ENCODE results near the gene HSF5. TPM values are rescaled to one million over a fixed set of nuclear protein-coding genes. Genes with fewer than 3 reads are reported as not detected.

Gene HSF5
- total RNA-seq, 1 experiment from 2014 or later = not detected

DNA sequence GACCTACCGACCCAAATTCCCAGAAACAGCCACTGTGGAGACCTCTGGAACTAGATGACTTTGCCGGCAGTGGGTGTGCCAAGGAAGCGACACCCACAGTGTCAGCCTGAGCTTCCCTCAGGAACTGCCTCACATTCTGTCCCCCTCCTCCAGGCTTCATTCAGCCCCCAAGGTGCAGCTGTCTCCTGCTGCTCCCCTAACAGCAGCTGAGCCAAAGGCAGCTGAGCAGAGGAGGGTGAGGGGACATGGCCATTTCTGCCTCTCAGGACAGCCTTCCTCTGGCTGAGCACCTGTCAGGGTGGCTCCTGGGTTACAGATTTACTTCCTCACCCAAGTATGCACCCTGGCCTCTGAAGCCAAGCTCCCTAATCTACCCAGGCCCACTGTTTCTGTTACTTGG is 48.3 kb upstream of the HSF5 start:
- H3K4me3 ChIP-seq (ENCODE audit: low read length) = no peak overlapping the region
- BruUV-seq (replicated peaks) = no TSS peak
- CTCF ChIA-PET = no interaction called here

DNA sequence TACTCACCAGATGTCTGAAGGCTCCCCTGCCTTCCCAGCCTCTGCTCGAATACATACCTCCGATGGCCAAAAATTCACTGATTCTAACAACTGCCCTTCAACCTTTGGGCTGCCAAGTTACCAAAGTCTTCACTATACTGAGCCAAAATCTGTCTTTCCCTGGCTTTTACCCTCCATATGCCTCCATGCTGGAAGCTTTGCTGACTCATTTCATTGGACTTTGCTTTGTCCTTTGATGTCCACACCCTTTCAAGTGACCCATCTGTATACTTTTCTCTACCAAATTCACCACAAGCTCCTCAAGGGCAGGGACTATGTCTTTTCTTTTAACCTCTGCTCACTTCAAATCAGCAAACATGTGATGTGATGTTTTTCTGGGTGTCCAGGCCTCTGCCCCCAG is 47.2 kb upstream of the HSF5 start:
- Histone ChIP-seq H3K4me1 (ENCODE audit: insufficient read depth, low read length) (peaks cover 21% of the 10 kb centered on the region), H3K79me2 (ENCODE audit: low read length) (no peaks in the 10 kb centered on the region), H3K27me3 (ENCODE audit: low read length) (peaks cover 9% of the 10 kb centered on the region), H3F3A (ENCODE audit: low read length, unreplicated experiment) (no peaks in the 10 kb centered on the region), H3K9me2 (replicated peaks; ENCODE audit: low read length) (no peaks in the 10 kb centered on the region), H3K27ac (ENCODE audit: low read length) (no peak overlapping the region), H4K20me1 (ENCODE audit: low read length) (no peaks in the 10 kb centered on the region), H3K9me3 (ENCODE audit: low read length) (no peaks in the 10 kb centered on the region), H3K36me3 (ENCODE audit: low read depth, low read length) (no peaks in the 10 kb centered on the region), H2AFZ (ENCODE audit: low read length) (no peak overlapping the region), H3K9ac (ENCODE audit: low read length) (no peak overlapping the region), H3K4me2 (ENCODE audit: low read length) (no peak overlapping the region), H3K4me3 (ENCODE audit: low read length) (no peak overlapping the region)
- ChIA-PET CTCF (no interaction called here), POLR2A (ENCODE audit: unreplicated experiment) (interaction anchor here (0.6 to 0.7 kb wide), 3 partner anchors 96 to 317 kb away, joined by 3 to 4 read pairs (median 4); no protein-coding TSS in a partner anchor)
- no TSS peak for BruUV-seq (replicated peaks)
- DNase-seq = peak; percentile 70
- ATAC-seq = peak; percentile 62
- intact Hi-C loops (cut with micrococcal nuclease) = no loop called here
- TF ChIP-seq CTCF (conservative IDR thresholded peaks at IDR 0.05; ENCODE audit: low read depth, low read length) = no peak
- no peak for TF ChIP-seq EZH2phosphoT487 (IDR thresholded peaks at IDR 0.05; ENCODE audit: borderline replicate concordance, low read length)
- TF ChIP-seq EZH2 (IDR thresholded peaks at IDR 0.05; ENCODE audit: low read length, unreplicated experiment) = no peak

More for the DNA sequence above, 48.3 kb upstream of the HSF5 start:
- intact Hi-C loops (cut with micrococcal nuclease) = no loop called here
- H3K79me2 ChIP-seq (ENCODE audit: low read length) = no peaks in the 10 kb centered on the region
- H3K9ac ChIP-seq (ENCODE audit: low read length) = no peak overlapping the region
- H3K27ac ChIP-seq (ENCODE audit: low read length) = no peak overlapping the region
- no peaks in the 10 kb centered on the region for H4K20me1 ChIP-seq (ENCODE audit: low read length)
- ATAC-seq = no peak
- no peaks in the 10 kb centered on the region for H3K9me2 ChIP-seq (replicated peaks; ENCODE audit: low read length)
- no peak for TF ChIP-seq CTCF (conservative IDR thresholded peaks at IDR 0.05; ENCODE audit: low read depth, low read length)
- no peak for TF ChIP-seq EZH2 (IDR thresholded peaks at IDR 0.05; ENCODE audit: low read length, unreplicated experiment)
- TF ChIP-seq EZH2phosphoT487 (IDR thresholded peaks at IDR 0.05; ENCODE audit: borderline replicate concordance, low read length) = no peak
- POLR2A ChIA-PET (ENCODE audit: unreplicated experiment) = interaction anchor here (0.6 kb wide), 1 partner anchor 17 kb away, joined by 16 read pairs; no protein-coding TSS in a partner anchor
- no peak for DNase-seq
- H3K4me1 ChIP-seq (ENCODE audit: insufficient read depth, low read length) = peaks cover 21% of the 10 kb centered on the region
- no peak overlapping the region for H2AFZ ChIP-seq (ENCODE audit: low read length)
- no peaks in the 10 kb centered on the region for H3K36me3 ChIP-seq (ENCODE audit: low read depth, low read length)
- no peaks in the 10 kb centered on the region for H3F3A ChIP-seq (ENCODE audit: low read length, unreplicated experiment)
- H3K9me3 ChIP-seq (ENCODE audit: low read length) = no peaks in the 10 kb centered on the region
- peaks cover 9% of the 10 kb centered on the region for H3K27me3 ChIP-seq (ENCODE audit: low read length)
- H3K4me2 ChIP-seq (ENCODE audit: low read length) = no peak overlapping the region

GRCh38 chr17:58534901-58535421 is 46.8 kb upstream of the HSF5 start:
- no peak overlapping the region for H2AFZ ChIP-seq (ENCODE audit: low read length)
- no peaks in the 10 kb centered on the region for H3K36me3 ChIP-seq (ENCODE audit: low read depth, low read length)
- H3K4me3 ChIP-seq (ENCODE audit: low read length) = no peak overlapping the region
- H3F3A ChIP-seq (ENCODE audit: low read length, unreplicated experiment) = no peaks in the 10 kb centered on the region
- ATAC-seq (peak; percentile 2; the same call in 1 of the 2 replicates), DNase-seq (peak; percentile 53)
- H3K79me2 ChIP-seq (ENCODE audit: low read length) = no peaks in the 10 kb centered on the region
- no peak overlapping the region for H3K4me2 ChIP-seq (ENCODE audit: low read length)
- H3K27me3 ChIP-seq (ENCODE audit: low read length) = peaks cover 9% of the 10 kb centered on the region
- no peaks in the 10 kb centered on the region for H3K9me2 ChIP-seq (replicated peaks; ENCODE audit: low read length)
- ChIA-PET CTCF (interaction anchor here (0.6 kb wide), 1 partner anchor 10 kb away, joined by 3 read pairs; no protein-coding TSS in a partner anchor), POLR2A (ENCODE audit: unreplicated experiment) (interaction anchor here (0.6 kb wide), 2 partner anchors 97 to 819 kb away, joined by 3 to 5 read pairs; no protein-coding TSS in a partner anchor)
- H3K9ac ChIP-seq (ENCODE audit: low read length) = no peak overlapping the region
- no peak overlapping the region for H3K27ac ChIP-seq (ENCODE audit: low read length)
- intact Hi-C loops (cut with micrococcal nuclease) = no loop called here
- peaks cover 21% of the 10 kb centered on the region for H3K4me1 ChIP-seq (ENCODE audit: insufficient read depth, low read length)
- no peak for TF ChIP-seq CTCF (conservative IDR thresholded peaks at IDR 0.05; ENCODE audit: low read depth, low read length)
- TF ChIP-seq EZH2phosphoT487 (IDR thresholded peaks at IDR 0.05; ENCODE audit: borderline replicate concordance, low read length) = no peak
- no peak for TF ChIP-seq EZH2 (IDR thresholded peaks at IDR 0.05; ENCODE audit: low read length, unreplicated experiment)
- no peaks in the 10 kb centered on the region for H3K9me3 ChIP-seq (ENCODE audit: low read length)
- no peaks in the 10 kb centered on the region for H4K20me1 ChIP-seq (ENCODE audit: low read length)
- no TSS peak for BruUV-seq (replicated peaks)
